A673 (cell line): Measurements from ENCODE around the gene CEP68. TPM values are rescaled to one million over a fixed set of nuclear protein-coding genes. Genes with fewer than 3 reads are reported as not detected.
A peak's percentile ranks its signal among the peaks of the same experiment; 100 is the strongest.
"Not testable (repeated sequence)": the region's sequence is repeated elsewhere in the genome, so short reads cannot be mapped to it uniquely, and the experiment has no call there.

Experiments used
- BruUV-seq: library from RNA; stranded (reverse); fragments of 400-500 nt; replicated peaks from 2 replicates; lab custom pipeline; 2021; lab: Mats Ljungman, UMichigan
- CTCF ChIA-PET: fragments of 300-600 bp; sonication (Branson Sonifier 250); formaldehyde crosslinking; loops from one replicate; lab custom pipeline; 2022; ENCODE audit warnings: antibody characterized with exemption; lab: Charles Lee
- POLR2A ChIA-PET: fragments of 300-600 bp; sonication (Branson Sonifier 250); formaldehyde crosslinking; loops from one replicate; lab custom pipeline; 2022; ENCODE audit warnings: antibody characterized with exemption; ENCODE audit not compliant: low non-redundant PET; lab: Charles Lee
- DNase-seq: peaks from one replicate; pipeline ENCODE4 v3.0.0-alpha.2; 2015; ENCODE audit warnings: low spot score
- H3K27ac ChIP-seq: fragments of 200-600 bp; sonication (generic); 2 replicates; pipeline ENCODE4 v1.5.1; 2016; ENCODE audit warnings: mixed run types, low read depth, mild to moderate bottlenecking, mixed read lengths, antibody characterized with exemption, low read length; ENCODE audit not compliant: poor library complexity, severe bottlenecking
- H3K27me3 ChIP-seq: fragments of 200-600 bp; sonication (generic); replicated peaks from 2 replicates; pipeline ENCODE4 v1.6.1; 2017; ENCODE audit warnings: mixed run types, low read depth, mild to moderate bottlenecking, mixed read lengths, antibody characterized with exemption, low read length; ENCODE audit not compliant: insufficient read depth, poor library complexity
- H3K36me3 ChIP-seq: fragments of 200-600 bp; sonication (generic); 2 replicates; pipeline ENCODE4 v1.6.1; 2016; ENCODE audit warnings: mixed run types, mild to moderate bottlenecking, mixed read lengths, antibody characterized with exemption, low read length; ENCODE audit not compliant: insufficient read depth, poor library complexity, severe bottlenecking
- H3K4me1 ChIP-seq: fragments of 200-600 bp; sonication (generic); 2 replicates; pipeline ENCODE4 v1.6.1; 2017; ENCODE audit warnings: mixed run types, mild to moderate bottlenecking, mixed read lengths, antibody characterized with exemption, low read length; ENCODE audit not compliant: insufficient read depth, poor library complexity, severe bottlenecking
- H3K4me3 ChIP-seq: fragments of 200-600 bp; sonication (generic); 2 replicates; pipeline ENCODE4 v1.5.1; 2016; ENCODE audit warnings: low read depth, mixed run types, mild to moderate bottlenecking, mixed read lengths, low read length; ENCODE audit not compliant: poor library complexity, severe bottlenecking
- H3K9me3 ChIP-seq: fragments of 200-600 bp; sonication (generic); 2 replicates; pipeline ENCODE4 v1.6.1; 2016; ENCODE audit warnings: mixed run types, low read depth, mild to moderate bottlenecking, mixed read lengths, antibody characterized with exemption, low read length; ENCODE audit not compliant: poor library complexity, severe bottlenecking
- CTCF ChIP-seq: fragments of 300-800, 200-600 bp; sonication (generic); conservative IDR thresholded peaks from 2 replicates; pipeline ENCODE4 v1.5.1; 2017; ENCODE audit warnings: low read depth, mild to moderate bottlenecking, antibody characterized with exemption, low read length, moderate library complexity, mixed read lengths
- EZH2 ChIP-seq: fragments of 200-600 bp; sonication (generic); IDR thresholded peaks from 2 replicates; pipeline ENCODE4 v1.6.1; 2017; ENCODE audit warnings: borderline replicate concordance, low read depth, mild to moderate bottlenecking, mixed read lengths, antibody characterized with exemption, low read length; ENCODE audit not compliant: poor library complexity, severe bottlenecking
- intact Hi-C: fragments of 100-400 bp; cut with micrococcal nuclease; formaldehyde crosslinking; loops from one replicate; pipeline ENCODE4 v1.10.0; 2022; ENCODE audit not compliant: unreplicated experiment
- total RNA-seq: library from RNA; stranded (reverse); gene quantifications from 2 replicates; pipeline ENCODE4 v1.2.3, GENCODE V29; 2021

CEP68 gene
- total RNA-seq, 1 experiment from 2014 or later: 10.1 TPM

GRCh38 chr2:65116645-65117044, 60.4 kb downstream of the CEP68 start:
- BruUV-seq: TSS peak; percentile 5
- H3K36me3 ChIP-seq: no peaks in the 10 kb centered on the region
- no peak overlapping the region for H3K27ac ChIP-seq
- CTCF ChIA-PET: no interaction called here
- POLR2A ChIA-PET: no interaction called here
- intact Hi-C loops: no loop called here
- no peaks in the 10 kb centered on the region for H3K27me3 ChIP-seq
- peaks cover 7% of the 10 kb centered on the region for H3K4me1 ChIP-seq
- no peak for TF ChIP-seq EZH2
- 0 out of 2 replicates have a peak, but pooled peaks have one; percentile 14 for TF ChIP-seq CTCF
- no peaks in the 10 kb centered on the region for H3K9me3 ChIP-seq
- DNase-seq: no peak
- no peak overlapping the region for H3K4me3 ChIP-seq

- H3K27me3 ChIP-seq: no peaks in the 10 kb centered on the region
- no peak overlapping the region for H3K4me3 ChIP-seq
- intact Hi-C loops: no loop called here
- ChIA-PET CTCF (no interaction called here), POLR2A (interaction anchor here (0.6 kb wide), 1 partner anchor 469 kb away, joined by 8 read pairs; no protein-coding TSS in a partner anchor)
- H3K27ac ChIP-seq: no peak overlapping the region
- no TSS peak for BruUV-seq
- H3K9me3 ChIP-seq: no peaks in the 10 kb centered on the region
- no peak for DNase-seq
- peaks cover 14% of the 10 kb centered on the region for H3K4me1 ChIP-seq
- H3K36me3 ChIP-seq: no peaks in the 10 kb centered on the region
- TF ChIP-seq EZH2: no peak
- TF ChIP-seq CTCF: no peak
These were observed 64.9 kb downstream of the CEP68 start for GRCh38 chr2:65120990-65121693.

- no TSS peak for BruUV-seq
- no peak overlapping the region for H3K27ac ChIP-seq
- intact Hi-C loops: no loop called here
- H3K4me3 ChIP-seq: no peak overlapping the region
- TF ChIP-seq EZH2 (no peak), CTCF (no peak)
- ChIA-PET POLR2A (interaction anchor here (0.6 to 0.7 kb wide), 2 partner anchors 28 to 154 kb away, joined by 4 to 12 read pairs; no protein-coding TSS in a partner anchor), CTCF (no interaction called here)
- peaks cover 22% of the 10 kb centered on the region for H3K4me1 ChIP-seq
- H3K36me3 ChIP-seq: no peaks in the 10 kb centered on the region
- H3K27me3 ChIP-seq: no peaks in the 10 kb centered on the region
- DNase-seq: no peak
- H3K9me3 ChIP-seq: no peaks in the 10 kb centered on the region
These were observed 66.1 kb downstream of the CEP68 start for GRCh38 chr2:65122313-65122712.

- H3K36me3 ChIP-seq, CTCF ChIA-PET, POLR2A ChIA-PET, H3K27me3 ChIP-seq, intact Hi-C loops, H3K27ac ChIP-seq, H3K4me3 ChIP-seq, BruUV-seq, DNase-seq, H3K9me3 ChIP-seq: not testable (repeated sequence)
- peaks cover 31% of the 10 kb centered on the region for H3K4me1 ChIP-seq
These were observed 69.2 kb downstream of the CEP68 start for GRCh38 chr2:65125457-65125856.
